ENCODE data around the gene KCNMA1.

DNA sequence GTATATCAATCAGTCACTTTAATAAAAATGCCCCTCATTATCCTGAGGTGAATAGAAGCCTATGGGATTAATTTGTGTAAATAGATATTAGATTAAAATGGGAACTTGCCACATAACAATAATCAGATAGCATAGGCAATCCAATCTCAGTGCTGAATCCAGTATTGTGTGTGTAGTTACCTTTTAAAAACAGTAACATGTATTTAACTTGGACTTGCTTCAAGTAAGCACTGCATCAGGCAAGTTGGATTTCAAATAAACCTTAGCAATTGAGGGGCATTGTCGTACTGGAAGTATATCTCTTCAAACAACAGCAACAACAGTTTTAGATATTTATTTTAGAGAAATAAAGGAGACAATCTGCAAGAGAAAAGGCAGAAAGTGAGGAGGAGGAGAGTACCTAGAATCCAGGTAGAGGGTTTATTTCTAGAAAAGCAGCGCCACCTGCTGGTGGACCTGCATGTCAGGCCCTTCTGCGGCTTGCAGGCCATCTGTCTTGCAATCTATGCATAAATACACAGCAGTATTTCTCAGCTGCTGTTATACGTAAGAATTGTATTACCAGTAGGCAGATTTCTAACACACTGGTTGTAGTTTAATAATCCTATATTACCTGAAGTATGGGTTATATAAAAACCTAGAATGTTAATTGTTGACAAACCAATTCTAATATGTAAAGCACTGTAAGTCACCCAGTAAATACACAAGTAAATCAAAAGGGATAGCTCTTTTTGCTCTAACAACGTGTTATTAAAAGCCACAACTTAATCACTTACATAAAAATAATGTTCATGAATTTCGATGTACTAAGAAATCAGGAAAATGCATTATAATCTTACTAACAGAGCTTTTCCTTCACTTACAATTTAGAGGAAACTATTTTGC, 652.8 kb downstream of the KCNMA1 start:
- no peak for TF ChIP-seq ZNF274 (IDR thresholded peaks at IDR 0.05; ENCODE audit: low read depth, low read length)
- no peak for TF ChIP-seq SUZ12 (IDR thresholded peaks at IDR 0.05; ENCODE audit: extremely low read depth, insufficient read depth, insufficient read length)

All from NT2/D1 (cell line).